Measurements from ENCODE around the gene NTHL1.
"Not testable (repeated sequence)": the region's sequence is repeated elsewhere in the genome, so short reads cannot be mapped to it uniquely, and the experiment has no call there.

Gene NTHL1

GRCh38 chr16:2042986-2043666 lies 4.5 kb downstream of the NTHL1 start:
- no peak for DNase-seq (ENCODE audit: low spot score)
- FAIRE-seq, result no peak

- FAIRE-seq (no peak), DNase-seq (ENCODE audit: low spot score) (no peak)
Observed at GRCh38 chr16:2042171-2042985, 5.3 kb downstream of the NTHL1 start.

GRCh38 chr16:2040787-2041522 lies 6.7 kb downstream of the NTHL1 start:
- FAIRE-seq (no peak), DNase-seq (ENCODE audit: low spot score) (peak; percentile 50)

GRCh38 chr16:2040041-2040786 lies 7.4 kb downstream of the NTHL1 start:
- FAIRE-seq (no peak), DNase-seq (ENCODE audit: low spot score) (no peak)

GRCh38 chr16:2039274-2040031 lies 8.2 kb downstream of the NTHL1 start:
- FAIRE-seq (no peak), DNase-seq (ENCODE audit: low spot score) (no peak)

- FAIRE-seq, result no peak
- no peak for DNase-seq (ENCODE audit: low spot score)
Observed at GRCh38 chr16:2038382-2039231, 9.0 kb downstream of the NTHL1 start.

- no peak for FAIRE-seq
- no peak for DNase-seq (ENCODE audit: low spot score)
Observed at GRCh38 chr16:2037647-2038381, 9.8 kb downstream of the NTHL1 start.

- DNase-seq (ENCODE audit: low spot score) (no peak), FAIRE-seq (no peak)
Observed at GRCh38 chr16:2037115-2037514, 10.5 kb downstream of the NTHL1 start.

GRCh38 chr16:2036200-2036966 lies 11.3 kb downstream of the NTHL1 start:
- FAIRE-seq (peak; percentile 13), DNase-seq (ENCODE audit: low spot score) (no peak)

GRCh38 chr16:2035431-2036199 lies 12.0 kb downstream of the NTHL1 start:
- FAIRE-seq, result no peak

GRCh38 chr16:2034696-2035430 lies 12.8 kb downstream of the NTHL1 start:
- no peak for FAIRE-seq
- DNase-seq (ENCODE audit: low spot score), result no peak

More at GRCh38 chr16:2035431-2036199, 12.0 kb downstream of the NTHL1 start:
- peak; percentile 70 for DNase-seq (ENCODE audit: low spot score)

GRCh38 chr16:2033909-2034695 lies 13.5 kb downstream of the NTHL1 start:
- peak; percentile 66 for FAIRE-seq
- DNase-seq (ENCODE audit: low spot score), result not testable (repeated sequence)

- DNase-seq (ENCODE audit: low spot score) (peak; percentile 66), FAIRE-seq (no peak)
Observed at GRCh38 chr16:2033057-2033908, 14.4 kb downstream of the NTHL1 start.

- FAIRE-seq (no peak), DNase-seq (ENCODE audit: low spot score) (no peak)
Observed at GRCh38 chr16:2032285-2033056, 15.2 kb downstream of the NTHL1 start.
